ENCODE measurements around the gene VAC14.

- no peak for TF ChIP-seq POLR2A (IDR thresholded peaks at IDR 0.05; ENCODE audit: low read depth, low read length)
- TF ChIP-seq POLR2AphosphoS5 (IDR thresholded peaks at IDR 0.05; ENCODE audit: low read depth, low read length) = no peak
Observed at GRCh38 chr16:70793851-70794502, 7.0 kb downstream of the VAC14 start.

All from GM12891 (cell line).